ENCODE results near the gene NAXE. TPM values are rescaled to one million over a fixed set of nuclear protein-coding genes. Genes with fewer than 3 reads are reported as not detected.

The NAXE gene
- total RNA-seq, 1 donor from 2014 or later, result 48.5 TPM

DNA sequence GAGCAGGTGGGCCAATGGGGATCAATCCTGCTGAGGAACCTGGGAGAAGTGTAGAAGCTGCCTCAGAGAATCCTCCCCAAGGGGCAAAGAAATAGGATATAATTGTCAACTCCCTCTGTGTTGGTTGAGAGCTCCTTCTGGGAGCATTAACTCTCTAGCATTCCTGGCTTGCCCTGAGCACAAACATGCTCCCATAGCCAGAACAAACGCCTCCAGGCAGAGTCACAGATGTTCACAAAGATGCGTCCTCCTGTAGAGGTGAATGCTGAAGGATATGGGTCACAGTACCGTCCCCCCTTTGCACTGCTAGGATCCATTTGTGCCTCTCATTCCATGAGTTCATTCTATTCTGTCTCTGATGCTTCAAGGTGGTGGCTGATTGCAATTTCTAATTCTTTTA, 40.8 kb downstream of the NAXE start:
- H4K20me1 ChIP-seq (ENCODE audit: insufficient read depth, low read length), result no peaks in the 10 kb centered on the region
- no peaks in the 10 kb centered on the region for H3K36me3 Mint-ChIP-seq (ENCODE audit: low read depth, unreplicated experiment)
- peaks cover 48% of the 10 kb centered on the region for H3K27me3 ChIP-seq (ENCODE audit: insufficient read depth, low read length)
- no peak overlapping the region for H2AFZ ChIP-seq (ENCODE audit: low read depth, low read length)
- no peak overlapping the region for H3K9ac ChIP-seq (ENCODE audit: low read length)
- H3K4me3 Mint-ChIP-seq (ENCODE audit: unreplicated experiment), result no peak overlapping the region
- DNase-seq (ENCODE audit: low read depth), result no peak
- H3K9me3 Mint-ChIP-seq (ENCODE audit: unreplicated experiment), result no peaks in the 10 kb centered on the region
- no peak overlapping the region for H3K4me3 ChIP-seq (ENCODE audit: insufficient read depth, low read depth, low read length)
- TF ChIP-seq CTCF (IDR thresholded peaks at IDR 0.05; ENCODE audit: insufficient read depth, low read depth, low read length), result no peak
- no peak for TF ChIP-seq EZH2 (IDR thresholded peaks at IDR 0.05; ENCODE audit: insufficient read depth, low read length)
- peaks cover 62% of the 10 kb centered on the region for H3K27me3 Mint-ChIP-seq (ENCODE audit: low read depth, unreplicated experiment)
- H3K4me1 Mint-ChIP-seq (ENCODE audit: low read depth, unreplicated experiment), result no peaks in the 10 kb centered on the region
- no peak overlapping the region for H3K4me2 ChIP-seq (ENCODE audit: low read length)
- H3K79me2 ChIP-seq (ENCODE audit: insufficient read depth, low read length), result no peaks in the 10 kb centered on the region
- no peaks in the 10 kb centered on the region for H3K9me3 ChIP-seq (ENCODE audit: insufficient read depth, low read depth, low read length)
- no peak for FAIRE-seq
- no peaks in the 10 kb centered on the region for H3K36me3 ChIP-seq (ENCODE audit: insufficient read depth, low read length)
- H3K27ac ChIP-seq (ENCODE audit: low read depth, low read length), result no peak overlapping the region
- no peak overlapping the region for H3K27ac Mint-ChIP-seq (ENCODE audit: unreplicated experiment)
- no peaks in the 10 kb centered on the region for H3K4me1 ChIP-seq (ENCODE audit: insufficient read depth, low read length)

DNA sequence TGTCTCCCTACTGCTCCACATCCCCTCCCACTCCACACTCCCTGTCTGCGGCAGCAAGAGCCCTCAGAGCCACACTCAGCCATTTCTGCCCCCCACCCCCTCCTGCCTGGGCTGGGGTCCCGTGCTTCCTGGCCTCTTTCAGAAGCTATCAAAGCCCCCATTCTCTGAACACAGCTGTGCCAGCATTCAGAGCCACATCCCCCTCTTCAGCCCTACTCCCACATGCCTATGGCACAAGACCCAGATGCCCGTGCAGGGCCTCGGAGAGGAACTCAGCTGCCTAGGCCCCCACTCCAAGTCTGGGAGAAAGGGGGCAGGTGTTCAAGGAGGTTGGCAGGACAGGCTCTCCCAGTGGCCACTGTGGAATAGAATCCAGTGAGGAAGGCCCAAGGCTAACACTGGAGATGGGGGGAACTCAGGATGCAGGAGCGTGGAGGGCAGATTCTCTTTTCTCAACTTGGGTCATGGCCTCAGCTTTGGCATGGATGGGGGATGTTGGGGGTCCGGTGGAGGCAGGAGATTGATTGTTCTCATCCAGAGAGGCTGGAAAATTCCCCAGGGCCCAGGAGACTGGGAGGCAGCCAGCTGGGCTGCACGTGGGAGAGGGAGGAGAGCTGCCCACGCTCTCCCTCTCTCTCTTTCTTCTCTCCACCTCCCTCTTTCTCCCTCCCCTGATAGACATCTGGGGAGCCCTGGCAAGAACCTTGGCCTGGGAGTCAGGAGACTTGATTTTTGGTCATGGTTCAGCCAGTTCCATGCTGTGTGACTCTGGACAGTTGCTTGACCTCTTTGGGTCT, 46.8 kb downstream of the NAXE start:
- peaks cover 16% of the 10 kb centered on the region for H4K20me1 ChIP-seq (ENCODE audit: insufficient read depth, low read length)
- H2AFZ ChIP-seq (ENCODE audit: low read depth, low read length), result no peak overlapping the region
- TF ChIP-seq EZH2 (IDR thresholded peaks at IDR 0.05; ENCODE audit: insufficient read depth, low read length) (peak; percentile 74), CTCF (IDR thresholded peaks at IDR 0.05; ENCODE audit: insufficient read depth, low read depth, low read length) (no peak)
- Mint-ChIP-seq H3K4me1 (ENCODE audit: low read depth, unreplicated experiment) (peaks cover 8% of the 10 kb centered on the region), H3K4me3 (ENCODE audit: unreplicated experiment) (no peak overlapping the region), H3K36me3 (ENCODE audit: low read depth, unreplicated experiment) (no peaks in the 10 kb centered on the region), H3K27me3 (ENCODE audit: low read depth, unreplicated experiment) (peaks cover 72% of the 10 kb centered on the region), H3K9me3 (ENCODE audit: unreplicated experiment) (no peaks in the 10 kb centered on the region), H3K27ac (ENCODE audit: unreplicated experiment) (no peak overlapping the region)
- peaks cover 7% of the 10 kb centered on the region for H3K4me1 ChIP-seq (ENCODE audit: insufficient read depth, low read length)
- no peak overlapping the region for H3K4me3 ChIP-seq (ENCODE audit: insufficient read depth, low read depth, low read length)
- DNase-seq (ENCODE audit: low read depth) (no peak), FAIRE-seq (no peak)
- no peak overlapping the region for H3K9ac ChIP-seq (ENCODE audit: low read length)
- no peaks in the 10 kb centered on the region for H3K79me2 ChIP-seq (ENCODE audit: insufficient read depth, low read length)
- no peak overlapping the region for H3K4me2 ChIP-seq (ENCODE audit: low read length)
- no peak overlapping the region for H3K27ac ChIP-seq (ENCODE audit: low read depth, low read length)
- no peaks in the 10 kb centered on the region for H3K9me3 ChIP-seq (ENCODE audit: insufficient read depth, low read depth, low read length)
- H3K27me3 ChIP-seq (ENCODE audit: insufficient read depth, low read length), result peaks cover 76% of the 10 kb centered on the region
- no peaks in the 10 kb centered on the region for H3K36me3 ChIP-seq (ENCODE audit: insufficient read depth, low read length)

DNA sequence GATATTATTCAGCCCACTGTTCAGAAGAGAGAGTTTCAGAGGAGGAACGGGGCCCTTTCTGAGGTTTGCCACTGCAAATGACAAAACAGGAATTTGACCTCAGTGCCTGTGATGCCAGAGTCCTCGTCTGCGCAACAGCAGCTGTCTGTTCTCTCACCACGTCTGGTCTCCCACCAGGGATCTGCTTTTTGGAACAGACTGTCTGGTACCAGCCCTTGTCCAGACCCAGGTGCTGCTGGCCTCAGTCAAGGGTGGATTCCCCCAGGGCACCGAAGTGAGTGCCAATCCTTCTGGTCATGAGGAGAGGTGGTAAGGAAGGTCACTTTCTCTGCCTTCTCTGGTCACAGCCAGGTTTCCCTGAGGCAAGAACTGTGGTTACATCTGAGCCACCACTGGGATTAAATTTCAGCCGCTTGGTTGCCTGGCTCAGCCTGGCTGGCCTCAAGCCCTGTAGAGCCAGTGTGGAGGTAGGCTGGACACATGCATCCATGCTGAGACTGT, 48.1 kb downstream of the NAXE start:
- FAIRE-seq, result no peak

More for the DNA sequence above, 48.1 kb downstream of the NAXE start:
- Mint-ChIP-seq H3K9me3 (ENCODE audit: unreplicated experiment) (no peaks in the 10 kb centered on the region), H3K27ac (ENCODE audit: unreplicated experiment) (no peak overlapping the region), H3K36me3 (ENCODE audit: low read depth, unreplicated experiment) (no peaks in the 10 kb centered on the region), H3K4me3 (ENCODE audit: unreplicated experiment) (no peak overlapping the region), H3K27me3 (ENCODE audit: low read depth, unreplicated experiment) (peaks cover 75% of the 10 kb centered on the region), H3K4me1 (ENCODE audit: low read depth, unreplicated experiment) (peaks cover 8% of the 10 kb centered on the region)
- Histone ChIP-seq H3K36me3 (ENCODE audit: insufficient read depth, low read length) (no peaks in the 10 kb centered on the region), H3K27ac (ENCODE audit: low read depth, low read length) (no peak overlapping the region), H3K27me3 (ENCODE audit: insufficient read depth, low read length) (peaks cover 79% of the 10 kb centered on the region), H4K20me1 (ENCODE audit: insufficient read depth, low read length) (peaks cover 16% of the 10 kb centered on the region), H3K79me2 (ENCODE audit: insufficient read depth, low read length) (no peaks in the 10 kb centered on the region), H3K4me3 (ENCODE audit: insufficient read depth, low read depth, low read length) (no peak overlapping the region), H3K9me3 (ENCODE audit: insufficient read depth, low read depth, low read length) (no peaks in the 10 kb centered on the region), H2AFZ (ENCODE audit: low read depth, low read length) (no peak overlapping the region), H3K4me1 (ENCODE audit: insufficient read depth, low read length) (peaks cover 7% of the 10 kb centered on the region), H3K4me2 (ENCODE audit: low read length) (no peak overlapping the region), H3K9ac (ENCODE audit: low read length) (no peak overlapping the region)
- TF ChIP-seq CTCF (IDR thresholded peaks at IDR 0.05; ENCODE audit: insufficient read depth, low read depth, low read length), result no peak
- TF ChIP-seq EZH2 (IDR thresholded peaks at IDR 0.05; ENCODE audit: insufficient read depth, low read length), result no peak
- no peak for DNase-seq (ENCODE audit: low read depth)
